ENCODE data around the gene ADGRG2.

ADGRG2 gene

DNA sequence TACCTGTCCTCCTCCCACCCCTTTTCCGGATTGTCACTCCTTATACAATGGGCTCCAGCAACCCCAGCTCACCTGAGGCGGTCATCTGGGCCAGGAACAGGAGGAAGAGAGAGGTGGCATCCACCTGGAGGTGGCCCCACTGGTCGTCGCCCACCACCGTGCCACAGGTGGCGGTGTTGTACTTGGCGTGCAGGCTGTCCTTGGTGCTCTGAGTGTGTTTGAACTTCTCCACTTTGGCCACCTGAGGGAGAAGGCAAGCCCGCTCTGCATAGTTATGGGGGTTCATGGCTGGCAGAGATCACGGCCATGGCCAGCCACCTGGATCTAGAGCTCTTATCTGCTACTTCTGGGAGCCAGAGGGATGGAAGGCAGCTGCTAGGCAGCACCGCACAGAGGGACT, 171.2 kb downstream of the ADGRG2 start:
- DNase-seq = no peak

DNA sequence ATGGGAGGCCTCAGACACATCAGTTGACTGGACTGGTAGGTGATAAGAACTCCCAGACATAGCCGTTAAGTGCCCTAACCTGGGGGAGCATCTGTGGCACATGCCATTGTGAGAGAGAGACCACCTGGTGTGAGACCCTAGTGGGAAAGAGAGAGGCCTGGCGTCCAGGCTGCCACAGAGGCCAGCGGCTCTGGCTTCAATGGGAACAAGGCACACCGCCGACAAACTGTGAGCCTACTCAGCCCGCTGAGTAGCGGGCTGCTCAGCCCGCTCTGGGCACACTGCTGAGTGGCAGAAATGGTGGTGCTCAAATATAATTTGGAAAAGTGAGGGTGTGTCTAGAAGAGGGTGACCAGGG, 172.3 kb downstream of the ADGRG2 start:
- DNase-seq = no peak

DNA sequence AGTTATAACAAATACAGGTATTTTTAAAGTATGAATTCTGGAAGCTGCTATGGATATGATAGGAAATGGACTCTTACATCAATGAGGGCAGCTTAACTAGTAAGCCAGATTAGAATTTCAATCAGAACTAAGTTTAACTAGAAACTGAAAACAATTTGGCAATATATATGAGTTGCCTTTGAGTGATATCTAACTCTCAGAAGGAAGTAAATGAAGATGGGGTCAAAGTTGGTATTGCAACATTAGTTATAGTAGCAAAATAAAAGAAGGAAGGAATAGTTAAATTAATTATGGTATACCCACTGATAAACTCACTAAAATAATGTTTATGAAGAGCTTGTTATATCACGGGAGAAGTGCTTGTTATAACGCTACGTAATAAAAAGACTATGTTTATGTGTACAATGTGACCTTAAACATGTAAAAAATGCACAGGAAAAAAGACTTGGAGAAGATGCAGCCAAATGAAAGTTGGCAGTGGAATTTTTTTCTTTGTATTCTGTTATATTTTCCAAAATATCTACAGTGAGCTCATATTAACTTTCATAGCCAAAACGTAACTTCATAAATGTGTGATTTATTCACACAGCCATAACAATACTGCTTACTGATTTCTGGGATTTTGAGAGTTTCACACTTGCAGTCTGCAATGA, 172.9 kb downstream of the ADGRG2 start:
- DNase-seq = no peak

DNA sequence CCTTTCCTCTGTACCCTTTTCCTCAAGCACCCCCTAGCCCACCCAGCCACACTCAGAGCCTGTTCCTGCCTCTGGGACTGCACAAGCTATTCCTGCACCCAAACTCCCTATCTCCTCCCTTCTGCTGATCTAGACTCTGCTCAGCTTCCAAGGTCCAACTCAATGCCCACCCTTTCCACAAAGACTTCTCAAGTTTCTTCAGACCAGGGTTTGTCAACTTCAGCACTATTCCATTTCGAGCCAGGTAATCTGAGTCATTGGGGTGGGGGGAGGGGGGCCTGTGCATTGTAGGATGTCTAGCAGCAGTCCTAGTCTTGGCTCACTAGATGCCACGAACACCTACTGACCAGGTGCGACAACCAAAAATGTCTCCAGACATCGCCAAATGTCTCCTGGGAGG, 175.7 kb downstream of the ADGRG2 start:
- DNase-seq = no peak

DNA sequence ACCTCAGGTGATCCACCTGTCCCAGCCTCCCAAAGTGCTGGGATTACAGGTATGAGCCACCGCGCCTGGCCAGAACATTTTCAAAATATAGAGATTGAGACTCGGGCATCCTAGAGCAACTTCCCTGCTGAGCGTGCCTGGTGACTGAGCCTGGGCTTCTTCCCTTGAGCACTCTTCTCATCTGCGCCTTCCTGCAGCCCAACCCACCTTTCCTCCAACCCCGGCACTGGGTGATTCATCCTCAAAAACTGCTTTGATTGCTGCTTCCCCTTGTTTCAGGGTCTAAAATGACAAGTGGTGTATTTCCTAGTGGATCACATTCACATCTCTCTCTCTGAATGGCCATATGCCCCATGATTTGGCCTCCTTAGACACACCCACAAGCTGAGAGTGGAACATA, 176.1 kb downstream of the ADGRG2 start:
- no peak for DNase-seq

DNA sequence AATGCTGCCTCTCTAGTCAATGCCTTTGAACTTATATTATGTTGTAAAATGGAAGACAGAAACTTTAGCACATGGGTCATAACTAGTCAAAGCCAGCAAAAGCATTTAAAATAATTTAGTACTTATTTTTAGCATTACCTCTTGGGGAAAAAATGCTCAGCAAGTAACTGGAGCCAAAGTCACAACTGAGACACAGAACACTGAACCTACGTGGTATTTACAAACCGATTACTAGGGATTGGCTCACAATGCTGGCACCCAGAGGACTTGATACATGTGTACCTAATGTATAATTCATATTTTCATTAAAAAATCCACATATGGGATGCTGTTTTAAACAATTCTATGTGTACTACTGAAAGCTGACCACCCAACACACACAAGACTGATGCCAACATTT, 176.8 kb downstream of the ADGRG2 start:
- DNase-seq = no peak

DNA sequence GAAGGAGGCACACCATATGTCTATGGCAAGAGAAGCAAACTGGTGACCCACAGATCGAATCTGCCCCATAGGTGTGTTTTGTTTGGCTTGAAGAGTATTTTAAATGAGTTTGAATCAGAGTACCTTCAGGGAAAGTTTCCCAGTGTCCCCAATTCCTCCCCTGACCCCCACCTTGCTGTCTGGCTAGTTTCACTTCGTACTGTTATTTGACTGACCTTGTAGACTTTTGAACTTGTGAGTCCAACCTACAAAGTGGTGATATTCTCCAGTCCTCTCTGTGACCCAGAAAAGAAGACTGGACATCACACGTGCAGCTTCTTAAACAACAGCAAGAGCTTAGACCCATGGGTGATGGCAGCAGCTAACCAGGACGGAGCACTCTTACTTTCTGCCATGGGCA, 177.8 kb downstream of the ADGRG2 start:
- DNase-seq = no peak

DNA sequence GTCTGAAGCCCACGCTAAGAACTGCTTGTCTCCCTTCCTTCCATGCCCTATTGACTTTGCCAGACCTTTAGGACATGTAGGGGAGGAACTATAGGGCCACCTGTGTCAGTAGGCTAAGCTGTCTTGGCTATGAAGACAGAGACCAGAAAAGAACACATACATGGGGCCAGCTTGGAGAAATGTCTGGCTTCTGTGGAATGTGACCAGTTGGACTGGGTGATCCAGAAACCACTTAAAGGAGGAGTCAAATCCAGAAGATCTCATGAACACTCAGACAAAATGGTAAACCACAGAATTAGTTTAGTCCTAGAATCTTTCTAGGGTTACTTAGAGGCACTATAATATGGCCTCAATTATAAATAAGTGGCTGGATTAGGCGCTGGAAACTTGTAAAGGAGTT, 180.4 kb downstream of the ADGRG2 start:
- DNase-seq = no peak
